OCI-LY1 (cell line): ENCODE results near the gene PODXL2.

Experiments used
- H2AFZ ChIP-seq: fragments of 200-600 bp; sonication (generic), shearing (Covaris generic); 2 replicates; pipeline ENCODE4 v1.6.0; 2014; ENCODE audit warnings: antibody characterized with exemption, mild to moderate bottlenecking, low read length
- H3F3A ChIP-seq: fragments of 200-600 bp; sonication (generic), shearing (Covaris generic); 2 replicates; pipeline ENCODE4 v1.6.0; 2014; ENCODE audit warnings: mild to moderate bottlenecking, antibody characterized with exemption, low read length, moderate library complexity; ENCODE audit not compliant: insufficient read depth
- H3K27ac ChIP-seq: fragments of 200-600 bp; sonication (generic); 2 replicates; pipeline ENCODE4 v1.5.1; 2014; ENCODE audit warnings: low read length, mixed run types, mild to moderate bottlenecking, low read depth; ENCODE audit not compliant: poor library complexity, severe bottlenecking
- H3K27me3 ChIP-seq: fragments of 200-600 bp; sonication (generic); 2 replicates; pipeline ENCODE4 v1.6.0; 2014; ENCODE audit warnings: antibody characterized with exemption, mild to moderate bottlenecking, low read length, moderate library complexity; ENCODE audit not compliant: insufficient read depth
- H3K36me3 ChIP-seq: fragments of 200-600 bp; sonication (generic); 2 replicates; pipeline ENCODE4 v1.6.1; 2014; ENCODE audit warnings: mild to moderate bottlenecking, antibody characterized with exemption, low read length, moderate library complexity, mixed read lengths; ENCODE audit not compliant: insufficient read depth
- H3K4me1 ChIP-seq: fragments of 200-600 bp; sonication (generic); 2 replicates; pipeline ENCODE4 v1.5.1; 2014; ENCODE audit warnings: mild to moderate bottlenecking, low read length, moderate library complexity; ENCODE audit not compliant: insufficient read depth, severe bottlenecking
- H3K4me2 ChIP-seq: fragments of 200-600 bp; sonication (generic), shearing (Covaris generic); 2 replicates; pipeline ENCODE4 v1.6.1; 2014; ENCODE audit warnings: low read length
- H3K4me3 ChIP-seq: fragments of 200-600 bp; sonication (generic); 2 replicates; pipeline ENCODE4 v1.5.1; 2014; ENCODE audit warnings: low read length, low read depth, mild to moderate bottlenecking, mixed read lengths; ENCODE audit not compliant: poor library complexity, severe bottlenecking
- H3K79me2 ChIP-seq: fragments of 200-600 bp; shearing (Covaris generic); 2 replicates; pipeline ENCODE4 v1.6.1; 2016; ENCODE audit warnings: mixed run types, low read length, mixed read lengths; ENCODE audit not compliant: insufficient read depth
- H3K9ac ChIP-seq: fragments of 200-600 bp; sonication (generic), shearing (Covaris generic); 2 replicates; pipeline ENCODE4 v1.6.1; 2014; ENCODE audit warnings: mild to moderate bottlenecking, low read length, mixed read lengths
- H3K9me2 ChIP-seq: fragments of 200-600 bp; sonication (generic), shearing (Covaris generic); 2 replicates; pipeline ENCODE4 v1.6.1; 2014; ENCODE audit warnings: low read depth, mild to moderate bottlenecking, low read length, mixed read lengths
- H3K9me3 ChIP-seq: fragments of 200-600 bp; shearing (Covaris generic); 2 replicates; pipeline ENCODE4 v1.6.1; 2014; ENCODE audit warnings: low read length, mixed read lengths
- H4K20me1 ChIP-seq: fragments of 200-600 bp; sonication (generic), shearing (Covaris generic); 2 replicates; pipeline ENCODE4 v1.6.0; 2016; ENCODE audit warnings: mild to moderate bottlenecking, low read length; ENCODE audit not compliant: insufficient read depth
- CTCF ChIP-seq: fragments of 200-600 bp; sonication (generic), shearing (Covaris generic); IDR thresholded peaks from 2 replicates; pipeline ENCODE4 v1.5.1; 2017; ENCODE audit warnings: mild to moderate bottlenecking, antibody characterized with exemption, low read length, moderate library complexity, mixed read lengths
- EZH2 ChIP-seq: fragments of 200-600 bp; sonication (generic), shearing (Covaris generic); IDR thresholded peaks from 2 replicates; pipeline ENCODE4 v1.8.0; 2017; ENCODE audit warnings: borderline replicate concordance, mixed run types, mild to moderate bottlenecking, antibody characterized with exemption, low read length, moderate library complexity, mixed read lengths

Gene PODXL2

DNA sequence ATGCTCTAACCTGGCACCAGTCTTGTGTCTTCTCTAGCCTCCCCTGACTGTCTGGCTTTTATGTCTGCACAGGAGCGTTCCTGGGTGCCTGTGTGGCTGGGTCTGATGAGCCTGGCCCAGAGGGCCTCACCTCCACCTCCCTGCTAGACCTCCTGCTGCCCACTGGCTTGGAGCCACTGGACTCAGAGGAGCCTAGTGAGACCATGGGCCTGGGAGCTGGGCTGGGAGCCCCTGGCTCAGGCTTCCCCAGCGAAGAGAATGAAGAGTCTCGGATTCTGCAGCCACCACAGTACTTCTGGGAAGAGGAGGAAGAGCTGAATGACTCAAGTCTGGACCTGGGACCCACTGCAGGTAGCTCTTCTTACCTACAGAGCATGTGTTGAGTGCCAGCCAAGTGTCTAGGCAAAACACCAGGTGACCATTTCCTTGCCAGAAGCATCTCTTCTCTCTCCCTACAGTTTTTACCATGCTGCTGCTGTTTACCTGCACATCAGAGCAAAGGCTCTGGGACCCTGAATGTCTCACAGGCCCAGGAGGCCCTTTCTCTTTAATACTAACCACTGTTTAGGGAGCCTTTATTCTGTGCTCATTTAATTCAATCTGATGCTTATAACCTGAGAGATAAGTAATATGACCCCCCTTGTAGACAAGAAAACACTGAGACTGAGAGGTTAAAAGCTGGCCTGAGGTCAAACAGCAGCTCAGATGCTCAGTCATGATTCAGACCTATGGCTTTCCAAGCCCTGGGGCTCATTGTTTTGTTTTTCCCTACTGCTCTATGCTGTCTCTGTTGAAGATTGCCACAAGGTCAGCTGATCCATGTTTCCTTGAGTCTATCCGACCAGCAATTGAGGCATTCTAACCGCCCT is 10.4 kb downstream of the PODXL2 start:
- Histone ChIP-seq H3K27ac (no peak overlapping the region), H4K20me1 (no peaks in the 10 kb centered on the region), H3K4me3 (no peak overlapping the region), H3K9ac (no peak overlapping the region), H3K79me2 (no peaks in the 10 kb centered on the region), H3K9me3 (no peaks in the 10 kb centered on the region), H3K27me3 (no peaks in the 10 kb centered on the region), H3F3A (no peaks in the 10 kb centered on the region), H2AFZ (no peak overlapping the region), H3K4me2 (no peak overlapping the region), H3K9me2 (no peaks in the 10 kb centered on the region), H3K4me1 (peaks cover 7% of the 10 kb centered on the region), H3K36me3 (no peaks in the 10 kb centered on the region; the same call in none of the 2 replicates)
- TF ChIP-seq CTCF (no peak), EZH2 (no peak)

- Histone ChIP-seq H4K20me1 (no peaks in the 10 kb centered on the region), H3K27ac (no peak overlapping the region), H3K27me3 (no peaks in the 10 kb centered on the region)
Observed at GRCh38 chr3:127640042-127640355, 11.0 kb downstream of the PODXL2 start.

GRCh38 chr3:127644641-127645370 is 15.8 kb downstream of the PODXL2 start:
- H3K36me3 ChIP-seq: peaks cover 9% of the 10 kb centered on the region
- no peaks in the 10 kb centered on the region for H3K27me3 ChIP-seq
- no peak overlapping the region for H2AFZ ChIP-seq
- no peak overlapping the region for H3K4me2 ChIP-seq
- no peaks in the 10 kb centered on the region for H3K9me3 ChIP-seq
- H3K9ac ChIP-seq: no peak overlapping the region
- H3K9me2 ChIP-seq: no peaks in the 10 kb centered on the region
- H3F3A ChIP-seq: no peaks in the 10 kb centered on the region
- no peaks in the 10 kb centered on the region for H4K20me1 ChIP-seq
- H3K4me1 ChIP-seq: no peaks in the 10 kb centered on the region
- H3K4me3 ChIP-seq: no peak overlapping the region
- H3K27ac ChIP-seq: no peak overlapping the region
- TF ChIP-seq CTCF: no peak
- no peak for TF ChIP-seq EZH2
- no peaks in the 10 kb centered on the region for H3K79me2 ChIP-seq

More at GRCh38 chr3:127640042-127640355, 11.0 kb downstream of the PODXL2 start:
- H3K9me3 ChIP-seq: no peaks in the 10 kb centered on the region
- TF ChIP-seq CTCF (no peak), EZH2 (no peak)
- H3K79me2 ChIP-seq: no peaks in the 10 kb centered on the region
- no peak overlapping the region for H2AFZ ChIP-seq
- no peaks in the 10 kb centered on the region for H3F3A ChIP-seq
- H3K4me3 ChIP-seq: no peak overlapping the region
- no peaks in the 10 kb centered on the region; the same call in none of the 2 replicates for H3K36me3 ChIP-seq
- H3K9ac ChIP-seq: no peak overlapping the region
- H3K9me2 ChIP-seq: no peaks in the 10 kb centered on the region
- H3K4me1 ChIP-seq: peaks cover 7% of the 10 kb centered on the region
- H3K4me2 ChIP-seq: no peak overlapping the region
